ENCODE results near the gene TIGAR. TPM values are rescaled to one million over a fixed set of nuclear protein-coding genes. Genes with fewer than 3 reads are reported as not detected.

The TIGAR gene
- total RNA-seq, 1 donor = 11.5 TPM

DNA sequence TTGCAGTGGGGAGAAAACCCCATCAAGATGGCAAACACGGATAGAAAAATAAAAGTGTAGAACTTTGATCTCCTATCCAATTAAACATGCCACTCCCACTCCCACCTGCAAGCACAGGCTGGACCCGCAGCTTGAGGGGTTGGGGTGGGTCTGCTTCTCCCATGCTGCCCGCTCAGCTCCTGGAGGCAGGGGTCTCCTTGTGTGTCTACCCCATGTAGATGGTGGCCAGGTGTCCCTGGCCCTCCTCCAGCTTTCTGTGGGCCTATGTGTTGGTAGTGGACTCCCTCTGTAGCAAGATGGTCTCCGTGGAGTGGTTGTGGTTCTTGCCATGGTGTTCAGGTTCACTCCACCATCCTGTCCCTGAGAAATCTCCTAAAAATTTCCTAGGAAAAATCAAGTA is 82.0 kb downstream of the TIGAR start:
- TF ChIP-seq, protein P1, sequence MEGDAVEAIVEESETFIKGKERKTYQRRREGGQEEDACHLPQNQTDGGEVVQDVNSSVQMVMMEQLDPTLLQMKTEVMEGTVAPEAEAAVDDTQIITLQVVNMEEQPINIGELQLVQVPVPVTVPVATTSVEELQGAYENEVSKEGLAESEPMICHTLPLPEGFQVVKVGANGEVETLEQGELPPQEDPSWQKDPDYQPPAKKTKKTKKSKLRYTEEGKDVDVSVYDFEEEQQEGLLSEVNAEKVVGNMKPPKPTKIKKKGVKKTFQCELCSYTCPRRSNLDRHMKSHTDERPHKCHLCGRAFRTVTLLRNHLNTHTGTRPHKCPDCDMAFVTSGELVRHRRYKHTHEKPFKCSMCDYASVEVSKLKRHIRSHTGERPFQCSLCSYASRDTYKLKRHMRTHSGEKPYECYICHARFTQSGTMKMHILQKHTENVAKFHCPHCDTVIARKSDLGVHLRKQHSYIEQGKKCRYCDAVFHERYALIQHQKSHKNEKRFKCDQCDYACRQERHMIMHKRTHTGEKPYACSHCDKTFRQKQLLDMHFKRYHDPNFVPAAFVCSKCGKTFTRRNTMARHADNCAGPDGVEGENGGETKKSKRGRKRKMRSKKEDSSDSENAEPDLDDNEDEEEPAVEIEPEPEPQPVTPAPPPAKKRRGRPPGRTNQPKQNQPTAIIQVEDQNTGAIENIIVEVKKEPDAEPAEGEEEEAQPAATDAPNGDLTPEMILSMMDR (IDR thresholded peaks at IDR 0.05; ENCODE audit: insufficient read depth, low read length) = no peak
- DNase-seq (ENCODE audit: low read depth) = no peak

More for the DNA sequence above, 82.0 kb downstream of the TIGAR start:
- H3K4me3 ChIP-seq (ENCODE audit: low read depth, low read length) = no peak overlapping the region

Other genes starting within 250 kb of the TIGAR start
- gene CCND2, start 47.5 kb upstream of the TIGAR start, total RNA-seq (ENCODE audit: low replicate concordance) = 22.5 and 57.6 TPM in 2 replicates
- not detected in 2 replicates for gene FGF23, start 58.5 kb downstream of the TIGAR start, total RNA-seq (ENCODE audit: low replicate concordance)
- not detected in 2 replicates for gene FGF6, start 124.6 kb downstream of the TIGAR start, total RNA-seq (ENCODE audit: low replicate concordance)
- 2.9 and 35.2 TPM in 2 replicates for gene RAD51AP1, start 217.7 kb downstream of the TIGAR start, total RNA-seq (ENCODE audit: low replicate concordance)
- 12.8 and 34.2 TPM in 2 replicates for gene DYRK4, start 241.0 kb downstream of the TIGAR start, total RNA-seq (ENCODE audit: low replicate concordance)